ENCODE measurements around the gene ASRGL1.

ASRGL1 gene

DNA sequence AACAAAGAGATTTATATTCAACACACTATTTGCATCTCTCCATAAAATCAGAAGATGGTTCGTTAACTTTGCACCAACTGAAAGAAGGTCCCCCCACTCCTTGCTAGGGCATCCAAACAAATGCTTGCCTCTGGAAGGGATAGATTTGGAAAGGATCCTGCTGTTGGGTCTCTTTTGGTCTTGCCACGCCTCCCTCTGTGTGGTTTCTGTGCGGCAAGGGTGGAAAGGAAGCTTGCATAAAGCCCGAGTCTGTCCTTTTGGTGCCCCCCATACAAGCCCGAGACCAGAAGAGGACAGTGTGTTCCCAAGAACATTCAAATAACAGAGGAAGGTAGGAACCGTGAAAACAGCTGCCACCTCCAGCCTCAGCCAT lies 96.6 kb downstream of the ASRGL1 start:
- in situ Hi-C loops (cut with MboI; ENCODE audit: low sequenced_read_pairs) = no loop called here

DNA sequence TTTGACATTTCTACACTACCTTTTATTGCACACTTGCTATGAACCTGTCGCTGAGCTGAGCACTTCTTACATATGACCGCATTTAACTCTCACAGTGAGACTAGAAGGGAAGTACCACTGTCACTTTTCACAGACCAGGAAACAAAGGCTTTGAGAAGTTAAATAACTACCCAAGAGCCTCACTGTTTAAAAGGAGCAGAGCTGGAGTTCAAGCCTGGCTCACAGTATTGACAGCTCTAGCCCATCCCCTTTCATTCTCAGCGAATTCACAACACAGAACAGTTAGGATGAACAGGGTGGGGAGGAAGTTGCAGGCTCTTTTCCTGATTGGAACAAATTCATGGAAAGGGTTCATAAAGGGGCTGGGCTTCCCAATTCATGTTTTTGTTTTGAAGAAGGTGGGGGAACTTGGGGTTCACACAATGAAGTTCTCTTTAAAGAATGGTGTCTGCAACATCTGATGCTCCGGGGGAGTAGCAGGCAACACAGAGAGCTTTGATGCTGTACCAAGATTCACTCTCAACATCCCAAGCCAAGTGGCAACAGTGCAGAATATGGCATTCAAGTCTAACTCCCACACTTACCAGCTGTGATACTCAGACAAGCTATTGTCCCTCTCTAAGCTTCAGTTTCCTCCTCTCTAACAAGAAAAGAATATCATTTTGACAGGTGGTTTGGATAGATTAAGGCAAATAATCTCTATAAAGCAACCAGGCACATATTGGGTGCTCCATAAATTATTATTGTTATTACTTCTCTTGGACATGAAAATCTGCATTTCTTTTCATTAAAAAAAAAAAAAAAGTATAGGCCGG lies 98.8 kb downstream of the ASRGL1 start:
- in situ Hi-C loops (cut with MboI; ENCODE audit: low sequenced_read_pairs) = no loop called here

DNA sequence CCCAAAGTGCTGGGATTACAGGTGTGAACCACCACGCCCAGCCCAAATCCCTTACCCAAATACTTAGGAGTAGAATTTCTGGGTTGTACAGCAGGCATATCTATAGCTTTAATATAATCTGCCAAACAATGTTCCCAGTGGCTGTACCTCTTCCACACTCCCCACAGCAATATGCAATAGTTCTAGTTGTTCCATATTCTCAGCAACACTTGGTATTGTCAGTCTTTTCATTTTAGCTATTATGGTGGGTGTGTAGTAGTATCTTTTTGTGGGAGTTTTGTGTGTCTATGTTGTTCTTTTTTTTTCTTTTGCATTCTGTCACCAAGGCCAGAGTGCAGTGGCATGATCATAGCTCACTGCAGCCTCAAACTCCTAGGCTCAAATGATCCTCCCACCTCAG lies 100.4 kb downstream of the ASRGL1 start:
- in situ Hi-C loops (cut with MboI; ENCODE audit: low sequenced_read_pairs) = no loop called here

DNA sequence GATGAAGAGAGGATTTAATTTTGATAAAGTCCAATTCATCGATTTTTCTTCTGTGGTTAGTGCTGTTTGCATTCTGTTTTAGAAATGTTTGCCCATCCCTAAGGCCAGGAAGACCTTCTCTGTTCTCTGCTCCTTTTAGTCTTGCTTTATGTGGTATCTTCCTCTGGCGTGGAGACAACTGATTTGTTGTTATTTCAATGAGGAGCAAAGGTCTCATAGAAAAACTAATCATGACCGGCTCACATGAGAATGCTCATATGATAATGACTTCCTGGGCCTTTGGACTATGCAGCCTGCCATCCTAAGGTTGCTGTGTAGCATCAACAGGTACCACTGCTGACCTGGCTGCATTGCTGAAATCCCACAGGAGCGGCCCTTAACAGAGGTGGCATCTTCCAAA lies 101.4 kb downstream of the ASRGL1 start:
- in situ Hi-C loops (cut with MboI; ENCODE audit: low sequenced_read_pairs) = no loop called here

DNA sequence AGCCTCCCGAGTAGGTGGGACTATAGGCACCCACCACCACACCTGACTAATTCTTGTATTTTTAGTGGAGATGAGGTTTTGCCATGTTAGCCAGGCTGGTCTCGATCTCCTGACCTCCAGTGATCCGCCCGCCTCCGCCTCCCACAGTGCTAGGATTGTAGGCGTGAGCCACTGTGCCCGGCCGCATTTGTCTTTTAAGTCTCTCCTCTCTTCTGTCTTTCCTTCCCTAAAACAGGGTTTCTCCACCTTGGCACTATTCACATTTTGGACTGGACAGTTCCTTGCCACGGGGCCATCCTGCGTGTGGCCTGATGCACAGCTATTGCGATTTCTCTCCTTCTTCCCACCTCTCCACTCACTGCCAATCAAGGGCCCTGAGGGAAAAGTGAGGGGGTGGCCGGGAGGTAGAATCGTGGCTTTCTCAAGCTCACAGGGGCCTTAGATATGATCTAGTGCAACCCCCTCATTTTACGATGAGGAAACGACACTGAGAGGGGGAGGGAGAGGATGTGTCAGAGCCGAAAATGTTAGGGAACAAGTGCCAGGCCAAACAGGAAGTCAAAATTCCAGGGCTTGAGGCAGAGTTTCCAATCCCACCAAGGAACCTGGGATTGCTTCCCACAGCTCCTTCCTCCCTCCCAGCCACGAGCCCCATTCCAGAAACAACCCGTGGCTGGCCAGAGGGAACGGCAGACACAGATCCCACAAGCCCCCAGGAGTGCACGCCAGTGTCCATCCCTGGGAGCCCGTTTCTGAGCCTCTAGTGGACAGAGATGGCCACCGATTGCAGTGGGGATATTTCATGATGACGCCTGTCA lies 102.7 kb downstream of the ASRGL1 start:
- in situ Hi-C loops (cut with MboI; ENCODE audit: low sequenced_read_pairs) = no loop called here

Measured in HL-60/S4 (cell line).